NCI-H2029 treated with DMSO at 0.1 percent for 48 hours (cell line): ENCODE data around the gene MAVS.
"Not testable (repeated sequence)": the region's sequence is repeated elsewhere in the genome, so short reads cannot be mapped to it uniquely, and the experiment has no call there.

Source experiments
- DNase-seq: peaks from one replicate; lab custom pipeline; 2025; lab: John Stamatoyannopoulos, UW

MAVS gene

GRCh38 chr20:3815703-3816315 lies 30.8 kb upstream of the MAVS start:
- DNase-seq = no peak

GRCh38 chr20:3818155-3819151 lies 28.2 kb upstream of the MAVS start:
- DNase-seq = peak; percentile 56

- no peak for DNase-seq
These were observed 27.1 kb upstream of the MAVS start for GRCh38 chr20:3819411-3820047.

GRCh38 chr20:3820048-3820900 lies 26.4 kb upstream of the MAVS start, which contains the start of gene AP5S1:
AP5S1 (plus strand) TSS chr20:3820547; CDS start chr20:3822118, 1,571 bp downstream.
- peak; percentile 76 for DNase-seq

GRCh38 chr20:3820901-3821727 lies 25.5 kb upstream of the MAVS start:
- no peak for DNase-seq

- DNase-seq = no peak
These were observed 24.6 kb upstream of the MAVS start for GRCh38 chr20:3821996-3822395.

GRCh38 chr20:3823881-3824280 lies 22.8 kb upstream of the MAVS start:
- no peak for DNase-seq

GRCh38 chr20:3825526-3825925 lies 21.1 kb upstream of the MAVS start:
- no peak for DNase-seq

- DNase-seq = no peak
These were observed 20.2 kb upstream of the MAVS start for GRCh38 chr20:3826420-3826819.

- DNase-seq = no peak
These were observed 17.8 kb upstream of the MAVS start for GRCh38 chr20:3828798-3829197.

- DNase-seq = not testable (repeated sequence)
These were observed 16.7 kb upstream of the MAVS start for GRCh38 chr20:3829891-3830290.

- DNase-seq = no peak
These were observed 10.5 kb upstream of the MAVS start for GRCh38 chr20:3836132-3836531.

GRCh38 chr20:3839328-3839727 lies 7.3 kb upstream of the MAVS start:
- no peak for DNase-seq

GRCh38 chr20:3840201-3840600 lies 6.4 kb upstream of the MAVS start:
- not testable (repeated sequence) for DNase-seq

GRCh38 chr20:3842348-3842930 lies 4.2 kb upstream of the MAVS start:
- DNase-seq = no peak

- no peak for DNase-seq
These were observed 3.1 kb upstream of the MAVS start for GRCh38 chr20:3843490-3843889.

- not testable (repeated sequence) for DNase-seq
These were observed 2.5 kb upstream of the MAVS start for GRCh38 chr20:3843990-3844619.

GRCh38 chr20:3846378-3846739 lies 275 bp upstream of the MAVS start:
- DNase-seq = no peak

- no peak for DNase-seq
These were observed 851 bp downstream of the MAVS start for GRCh38 chr20:3847429-3847940.

GRCh38 chr20:3848565-3848964 lies 1.9 kb downstream of the MAVS start:
- no peak for DNase-seq
